Peyer's patch (tissue), 4 donors: ENCODE data around the gene COX4I1.

Experiments used
- POLR2A ChIP-seq, 2 donors: fragments of 450-650 bp; IDR thresholded peaks; one replicate each; pipeline ENCODE4 v1.5.1; 2017; ENCODE audit warnings: antibody characterized with exemption in 2 of 2, mild to moderate bottlenecking in 2 of 2, moderate library complexity in 2 of 2
- TF ChIP-seq, protein P1 (sequence below), 6 experiments: fragments of 450-650 bp in 4 of 6; fragments of 200-600 bp in 2 of 6; sonication (generic) in 1 of 6; IDR thresholded peaks; one replicate each; pipeline ENCODE4 v1.5.1; 2017 to 2019; ENCODE audit warnings: antibody characterized with exemption in 6 of 6, mild to moderate bottlenecking in 3 of 6, moderate library complexity in 1 of 6

DNA sequence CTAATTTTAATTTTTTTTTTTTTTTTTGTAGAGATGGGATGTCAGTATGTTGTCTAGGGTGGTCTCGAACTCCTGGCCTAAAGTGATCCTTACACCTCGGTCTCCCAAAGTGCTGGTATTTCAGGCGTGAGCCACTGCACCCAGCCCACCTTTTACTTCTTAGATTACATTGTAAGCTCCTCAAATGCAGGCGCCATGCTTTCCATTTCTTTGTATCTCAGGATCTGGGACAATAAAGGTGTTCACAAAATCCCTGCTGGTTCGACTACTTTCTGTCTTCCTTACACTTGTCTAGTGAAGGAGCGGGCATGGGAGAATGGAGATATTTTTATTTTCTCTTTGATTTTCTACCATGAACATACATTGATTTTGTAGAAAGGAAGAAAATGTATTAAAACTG is 25.4 kb upstream of the COX4I1 start:
- TF ChIP-seq POLR2A (IDR thresholded peaks at IDR 0.05) = no peak
- TF ChIP-seq, protein P1, sequence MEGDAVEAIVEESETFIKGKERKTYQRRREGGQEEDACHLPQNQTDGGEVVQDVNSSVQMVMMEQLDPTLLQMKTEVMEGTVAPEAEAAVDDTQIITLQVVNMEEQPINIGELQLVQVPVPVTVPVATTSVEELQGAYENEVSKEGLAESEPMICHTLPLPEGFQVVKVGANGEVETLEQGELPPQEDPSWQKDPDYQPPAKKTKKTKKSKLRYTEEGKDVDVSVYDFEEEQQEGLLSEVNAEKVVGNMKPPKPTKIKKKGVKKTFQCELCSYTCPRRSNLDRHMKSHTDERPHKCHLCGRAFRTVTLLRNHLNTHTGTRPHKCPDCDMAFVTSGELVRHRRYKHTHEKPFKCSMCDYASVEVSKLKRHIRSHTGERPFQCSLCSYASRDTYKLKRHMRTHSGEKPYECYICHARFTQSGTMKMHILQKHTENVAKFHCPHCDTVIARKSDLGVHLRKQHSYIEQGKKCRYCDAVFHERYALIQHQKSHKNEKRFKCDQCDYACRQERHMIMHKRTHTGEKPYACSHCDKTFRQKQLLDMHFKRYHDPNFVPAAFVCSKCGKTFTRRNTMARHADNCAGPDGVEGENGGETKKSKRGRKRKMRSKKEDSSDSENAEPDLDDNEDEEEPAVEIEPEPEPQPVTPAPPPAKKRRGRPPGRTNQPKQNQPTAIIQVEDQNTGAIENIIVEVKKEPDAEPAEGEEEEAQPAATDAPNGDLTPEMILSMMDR (IDR thresholded peaks at IDR 0.05) = no peak
